Embryonic facial prominence (tissue), 1 donor: ENCODE data around the gene EPB41L5.
"Not testable (repeated sequence)": the region's sequence is repeated elsewhere in the genome, so short reads cannot be mapped to it uniquely, and the experiment has no call there.

Experiments
- DNase-seq: peaks from one replicate; pipeline ENCODE4 v3.0.0-alpha.2; 2016; ENCODE audit errors: extremely low spot score

EPB41L5 gene

GRCh38 chr2:120100627-120101026 lies 87.8 kb downstream of the EPB41L5 start:
- no peak for DNase-seq

- no peak for DNase-seq
These were observed 91.0 kb downstream of the EPB41L5 start for GRCh38 chr2:120103723-120104467.

- DNase-seq, result no peak
These were observed 91.9 kb downstream of the EPB41L5 start for GRCh38 chr2:120104772-120105171.

DNA sequence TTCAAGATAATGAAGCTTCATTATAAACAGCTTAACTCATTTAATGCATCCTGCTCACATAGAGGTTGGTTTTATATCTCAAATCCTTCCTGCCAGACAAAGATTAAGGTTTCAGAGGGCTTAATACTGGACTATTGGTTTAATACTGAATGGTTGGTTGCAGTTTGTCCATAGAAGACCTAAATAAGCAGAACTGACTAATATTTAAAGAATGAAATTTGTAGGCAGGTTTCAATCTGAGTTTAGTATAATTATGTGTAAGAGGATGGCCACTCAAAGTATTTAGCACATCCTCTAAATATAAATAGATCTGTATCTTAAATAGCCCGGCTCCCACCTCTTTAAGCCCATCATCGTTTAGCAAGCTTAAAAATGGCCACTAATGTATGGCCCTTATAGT lies 92.5 kb downstream of the EPB41L5 start:
- DNase-seq, result no peak

DNA sequence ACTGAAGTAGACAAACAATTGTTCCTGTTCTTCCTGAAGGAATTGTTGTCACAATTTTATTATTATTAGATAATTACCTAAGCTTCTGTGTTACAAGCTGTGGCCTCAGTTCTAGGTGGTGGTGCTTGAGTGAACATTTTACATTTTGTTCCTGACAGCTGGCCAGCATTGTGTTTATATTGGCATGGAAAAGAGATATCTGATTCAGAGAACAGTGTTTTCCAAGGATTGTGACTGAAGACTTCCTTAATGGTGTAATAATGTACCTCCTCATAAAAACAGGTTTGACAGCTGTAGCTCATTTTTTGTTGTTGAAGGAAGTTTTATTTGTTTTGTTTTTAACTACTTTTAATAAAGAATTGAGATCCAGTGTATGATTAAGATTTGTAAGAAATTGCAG lies 95.2 kb downstream of the EPB41L5 start:
- no peak for DNase-seq

- no peak for DNase-seq
These were observed 95.9 kb downstream of the EPB41L5 start for GRCh38 chr2:120108749-120109148.

DNA sequence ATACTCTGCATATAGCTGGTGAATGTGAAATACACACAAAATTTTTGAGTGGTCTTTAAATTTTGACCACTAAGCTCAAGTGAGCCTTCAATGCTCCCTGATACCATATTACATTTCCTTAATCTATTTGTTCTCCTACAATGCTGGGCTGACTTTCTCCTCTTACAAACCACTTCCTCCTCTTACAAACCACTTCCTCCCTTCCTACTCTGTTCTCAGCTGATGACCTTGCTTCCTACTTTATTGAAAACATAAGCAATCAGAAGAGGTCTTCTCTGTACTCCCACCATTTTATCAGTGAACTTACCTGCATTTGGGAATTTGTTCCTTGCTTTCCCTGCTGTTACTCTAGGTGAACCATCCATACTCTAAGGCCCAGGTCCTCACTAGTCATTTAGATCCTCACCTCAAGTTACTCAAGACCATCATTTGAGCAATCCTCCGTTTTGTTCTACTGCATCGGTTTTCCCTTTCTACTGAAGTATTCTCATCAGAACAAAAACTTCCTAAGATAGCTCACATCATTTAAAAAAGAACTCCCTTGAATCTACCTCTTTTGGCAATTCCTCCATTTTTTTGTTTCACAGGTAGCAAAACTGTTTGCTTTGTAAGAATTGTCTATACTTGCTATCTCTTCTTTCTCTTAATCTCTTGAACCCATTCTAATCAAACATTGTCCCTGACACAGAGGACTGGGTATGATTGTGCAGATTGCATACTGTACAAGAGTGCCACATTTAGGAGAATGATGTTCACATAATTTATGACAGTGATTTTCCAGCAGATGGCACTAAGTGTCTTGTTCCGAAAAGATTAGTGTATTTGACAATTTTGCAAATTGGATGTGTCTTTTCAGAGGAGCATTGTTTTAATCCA lies 96.5 kb downstream of the EPB41L5 start:
- no peak for DNase-seq

DNA sequence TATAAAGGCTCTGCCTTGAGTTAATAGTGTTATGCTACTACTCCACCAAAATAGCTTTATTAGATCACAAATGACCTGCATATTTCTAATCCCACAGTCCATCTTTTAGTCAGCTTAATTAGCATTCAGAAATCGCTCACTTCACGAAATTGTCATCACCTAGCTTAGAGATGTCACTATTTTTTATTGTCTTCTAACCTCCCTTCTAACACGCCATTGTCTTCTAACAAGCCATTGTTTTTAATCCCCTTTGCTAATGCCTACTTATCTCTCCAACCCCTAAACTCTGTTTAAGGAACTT lies 97.1 kb downstream of the EPB41L5 start:
- no peak for DNase-seq

- no peak for DNase-seq
These were observed 97.6 kb downstream of the EPB41L5 start for GRCh38 chr2:120110507-120110906.

GRCh38 chr2:120111193-120111592 lies 98.3 kb downstream of the EPB41L5 start:
- DNase-seq, result no peak

- no peak for DNase-seq
These were observed 105.1 kb downstream of the EPB41L5 start for GRCh38 chr2:120118018-120118417.

DNA sequence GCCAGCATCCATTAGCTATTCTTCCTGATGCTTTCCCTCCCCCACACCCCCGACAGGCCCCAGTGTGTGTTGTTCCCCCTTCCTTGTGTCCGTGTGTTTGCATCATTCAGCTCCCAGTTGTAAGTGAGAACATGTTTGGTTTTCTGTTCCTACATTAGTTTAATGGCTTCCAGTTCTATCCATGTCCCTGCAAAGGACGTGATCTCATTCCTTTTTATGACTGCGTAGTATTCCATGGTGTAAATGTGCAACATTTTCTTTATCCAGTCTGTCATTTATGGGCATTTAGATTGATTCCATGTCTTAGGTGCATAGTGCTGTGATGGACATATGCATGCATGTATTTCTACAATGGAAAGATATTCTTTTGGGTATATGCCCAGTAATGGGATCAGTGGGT lies 105.6 kb downstream of the EPB41L5 start:
- DNase-seq, result no peak

DNA sequence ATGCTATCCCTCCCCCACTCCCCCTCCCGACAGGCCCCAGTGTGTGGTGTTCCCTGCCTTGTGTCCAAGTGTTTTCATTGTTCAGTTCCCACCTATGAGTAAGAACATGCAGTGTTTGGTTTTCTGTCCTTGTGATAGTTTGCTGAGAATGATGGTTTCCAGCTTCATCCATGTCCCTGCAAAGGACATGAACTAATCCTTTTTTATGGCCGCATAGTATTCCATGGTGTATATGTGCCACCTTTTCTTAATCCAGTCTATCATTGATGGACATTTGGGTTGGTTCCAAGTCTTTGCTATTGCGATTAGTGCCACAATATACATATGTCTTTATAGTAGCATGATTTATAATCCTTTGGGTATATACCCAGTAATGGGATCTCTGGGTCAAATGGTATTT lies 108.5 kb downstream of the EPB41L5 start:
- not testable (repeated sequence) for DNase-seq

- no peak for DNase-seq
These were observed 110.2 kb downstream of the EPB41L5 start for GRCh38 chr2:120123090-120123489.

- DNase-seq, result no peak
These were observed 112.3 kb downstream of the EPB41L5 start for GRCh38 chr2:120125195-120125594.

- no peak for DNase-seq
These were observed 115.3 kb downstream of the EPB41L5 start for GRCh38 chr2:120128216-120128615.

GRCh38 chr2:120132190-120132589 lies 119.3 kb downstream of the EPB41L5 start:
- DNase-seq, result no peak

DNA sequence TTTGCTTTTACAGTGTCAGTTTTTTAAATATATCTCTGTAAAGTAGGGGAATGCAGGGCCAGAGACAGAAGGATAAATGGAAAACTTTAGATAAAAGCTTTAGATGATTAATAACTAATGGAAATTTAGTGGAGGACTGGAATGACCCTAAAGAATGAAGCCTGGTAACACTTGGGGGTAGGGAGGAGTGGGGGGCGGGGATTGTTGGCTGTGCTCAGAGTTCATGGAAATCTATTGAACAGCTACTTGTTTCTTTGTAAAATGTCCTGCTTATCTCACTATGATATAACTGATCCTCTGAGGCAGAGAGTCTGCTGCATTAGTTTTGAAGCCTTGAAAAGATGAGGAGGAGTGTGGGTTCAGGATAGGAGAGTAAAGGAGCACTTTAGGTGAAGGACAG lies 119.8 kb downstream of the EPB41L5 start:
- DNase-seq, result no peak

GRCh38 chr2:120133572-120134244 lies 120.8 kb downstream of the EPB41L5 start:
- no peak for DNase-seq

DNA sequence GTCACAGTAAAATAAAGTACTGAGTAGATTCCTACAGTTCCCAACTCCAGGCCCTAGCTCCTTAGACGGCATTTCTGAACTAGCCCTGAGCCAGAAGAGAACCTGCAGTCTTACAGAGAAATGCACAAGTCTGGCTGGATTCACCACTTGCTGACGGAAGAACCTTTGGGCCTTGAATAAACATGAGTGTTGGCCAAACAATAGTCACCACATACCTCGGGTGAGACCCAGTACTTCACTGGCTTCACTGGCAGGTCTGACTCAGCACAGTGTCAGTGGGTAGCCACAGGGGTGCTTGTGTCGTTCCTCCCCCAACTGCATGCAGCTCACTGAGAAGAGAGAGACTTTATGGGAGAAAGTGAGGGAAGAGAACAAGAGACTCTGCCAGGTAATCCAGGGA lies 121.4 kb downstream of the EPB41L5 start:
- DNase-seq, result no peak

DNA sequence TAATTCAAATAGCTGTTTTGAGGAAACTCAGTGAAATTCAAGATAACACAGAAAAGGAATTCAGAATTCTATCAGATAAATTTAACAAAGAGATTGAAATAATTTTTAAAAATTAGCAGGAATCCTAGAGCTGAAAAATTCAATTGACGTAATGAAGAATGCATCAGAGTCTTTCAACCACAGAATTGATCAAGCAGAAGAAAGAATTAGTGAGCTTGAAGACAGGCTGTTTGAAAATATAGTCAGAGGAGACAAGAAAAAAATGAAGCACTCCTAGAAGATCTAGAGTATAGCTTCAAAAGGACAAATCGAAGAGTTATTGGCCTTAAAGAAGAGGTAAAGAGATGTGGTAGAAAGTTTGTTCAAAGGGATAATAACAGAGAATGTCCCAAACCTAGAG lies 122.1 kb downstream of the EPB41L5 start:
- not testable (repeated sequence) for DNase-seq

DNA sequence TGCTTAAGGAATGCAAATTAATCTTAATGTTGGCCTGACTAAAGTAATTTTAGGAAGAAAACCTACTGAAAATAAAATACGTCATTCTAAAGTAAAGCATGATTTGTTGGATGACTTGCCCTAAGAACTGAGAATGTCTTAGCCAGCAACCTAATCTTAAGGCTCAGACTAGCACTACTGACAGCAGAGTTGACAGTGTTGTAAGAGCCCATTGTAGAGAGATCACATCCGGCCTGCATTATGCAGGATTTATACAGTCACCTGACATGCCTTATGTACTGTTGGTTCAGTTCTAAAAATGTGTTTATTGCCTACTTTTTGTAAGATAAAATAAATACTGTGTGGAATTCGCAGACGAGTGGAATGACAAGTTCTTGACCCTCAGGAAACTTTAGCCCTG lies 128.0 kb downstream of the EPB41L5 start:
- no peak for DNase-seq
